HG03469 (cell line): ENCODE results near the gene PIMREG.
"Not testable (repeated sequence)": the region's sequence is repeated elsewhere in the genome, so short reads cannot be mapped to it uniquely, and the experiment has no call there.

Experiments used
- ATAC-seq: cut with Tn5 transposase; IDR thresholded peaks from one replicate; pipeline ENCODE4 v1.9.1; 2021; ENCODE audit warnings: mild to moderate bottlenecking, moderate library complexity, moderate number of reproducible peaks; ENCODE audit not compliant: unreplicated experiment

Gene PIMREG

GRCh38 chr17:6476076-6476809, 32.0 kb downstream of the PIMREG start:
- ATAC-seq: no peak

GRCh38 chr17:6476810-6477179, 32.5 kb downstream of the PIMREG start:
- no peak for ATAC-seq

DNA sequence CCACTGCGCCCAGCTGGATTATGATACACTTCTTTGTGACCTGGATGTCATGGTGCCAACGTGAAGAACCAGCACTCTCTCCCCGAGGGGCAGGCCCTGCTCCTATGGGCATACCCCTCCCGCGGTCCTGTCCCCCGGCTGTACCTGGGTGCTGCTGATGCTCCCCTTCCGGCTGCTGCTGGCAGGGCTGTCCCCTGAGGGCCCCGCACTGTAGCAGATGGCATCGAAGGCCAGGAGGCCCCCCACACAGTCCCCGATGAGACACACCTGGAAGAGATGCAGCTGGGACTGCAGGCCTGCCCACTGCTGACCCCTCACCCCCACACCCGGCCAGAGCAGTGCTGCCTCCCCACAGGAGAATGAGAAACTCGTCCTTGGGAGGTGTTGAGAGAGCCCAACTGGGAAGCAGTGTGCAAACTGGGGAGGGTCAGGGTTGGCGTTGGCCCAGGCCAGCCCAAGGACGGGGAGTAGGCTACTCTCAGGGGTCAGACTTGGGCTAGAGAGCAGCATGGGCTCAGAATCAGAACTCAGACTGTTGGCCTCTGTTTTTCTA, 33.7 kb downstream of the PIMREG start:
- no peak for ATAC-seq

GRCh38 chr17:6478486-6478885, 34.2 kb downstream of the PIMREG start:
- ATAC-seq: no peak

GRCh38 chr17:6479622-6480302, 35.5 kb downstream of the PIMREG start:
- no peak for ATAC-seq

DNA sequence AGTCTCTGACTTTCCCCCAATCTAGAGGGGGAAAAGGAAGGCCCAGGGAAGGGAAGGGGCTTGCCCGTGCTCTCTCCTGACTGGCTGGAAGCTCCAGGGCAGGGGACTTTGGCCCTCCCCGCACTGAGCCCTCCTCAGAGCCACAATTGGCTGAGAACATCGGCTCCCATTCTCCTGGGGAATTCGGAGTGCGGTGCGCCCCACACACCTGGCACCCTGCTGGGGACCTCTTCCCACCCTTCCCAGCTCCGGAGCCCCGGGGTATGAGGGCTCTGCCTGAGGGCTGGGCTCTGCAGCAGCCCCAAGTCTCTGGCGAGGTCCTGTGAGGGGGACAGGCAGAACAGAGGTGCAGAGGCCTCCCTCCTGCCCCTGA, 36.0 kb downstream of the PIMREG start:
- no peak for ATAC-seq

DNA sequence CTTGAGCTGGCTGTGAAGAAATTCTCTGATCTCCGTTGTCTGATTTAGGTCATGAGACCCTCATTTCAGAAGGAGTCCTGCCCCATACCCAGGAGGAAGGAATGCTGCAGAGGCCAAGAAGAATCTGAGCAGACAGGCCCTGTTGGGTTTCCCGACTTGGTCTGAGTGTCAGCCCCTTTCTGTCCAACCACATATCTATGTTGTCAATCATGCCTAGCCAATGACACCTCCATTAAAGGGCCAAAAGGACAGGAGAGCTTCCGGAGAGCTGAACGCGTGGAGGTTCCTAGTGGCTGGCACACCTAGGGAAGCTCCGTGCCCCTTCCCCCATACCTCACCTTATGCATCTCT, 37.8 kb downstream of the PIMREG start:
- ATAC-seq: no peak

GRCh38 chr17:6482796-6483195, 38.5 kb downstream of the PIMREG start:
- not testable (repeated sequence) for ATAC-seq

DNA sequence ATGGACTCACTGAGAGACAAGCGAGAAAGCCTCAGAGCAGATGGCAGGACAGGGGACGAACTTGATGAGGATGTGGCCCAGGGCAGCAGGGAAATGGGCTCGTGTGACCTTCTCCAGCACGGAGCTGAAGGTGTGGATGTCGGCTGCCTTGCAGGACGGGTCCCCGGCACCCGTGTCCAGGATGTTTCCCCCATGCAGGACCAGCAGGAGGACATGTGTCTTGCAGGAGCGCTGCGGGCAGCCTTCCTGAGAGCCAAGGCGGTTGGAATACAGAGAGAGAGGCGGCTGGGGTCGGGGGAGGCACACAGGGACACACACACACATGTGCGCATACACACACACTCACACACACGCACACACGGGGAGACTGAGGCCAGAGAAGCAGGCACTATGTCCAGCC, 39.3 kb downstream of the PIMREG start:
- ATAC-seq: no peak

DNA sequence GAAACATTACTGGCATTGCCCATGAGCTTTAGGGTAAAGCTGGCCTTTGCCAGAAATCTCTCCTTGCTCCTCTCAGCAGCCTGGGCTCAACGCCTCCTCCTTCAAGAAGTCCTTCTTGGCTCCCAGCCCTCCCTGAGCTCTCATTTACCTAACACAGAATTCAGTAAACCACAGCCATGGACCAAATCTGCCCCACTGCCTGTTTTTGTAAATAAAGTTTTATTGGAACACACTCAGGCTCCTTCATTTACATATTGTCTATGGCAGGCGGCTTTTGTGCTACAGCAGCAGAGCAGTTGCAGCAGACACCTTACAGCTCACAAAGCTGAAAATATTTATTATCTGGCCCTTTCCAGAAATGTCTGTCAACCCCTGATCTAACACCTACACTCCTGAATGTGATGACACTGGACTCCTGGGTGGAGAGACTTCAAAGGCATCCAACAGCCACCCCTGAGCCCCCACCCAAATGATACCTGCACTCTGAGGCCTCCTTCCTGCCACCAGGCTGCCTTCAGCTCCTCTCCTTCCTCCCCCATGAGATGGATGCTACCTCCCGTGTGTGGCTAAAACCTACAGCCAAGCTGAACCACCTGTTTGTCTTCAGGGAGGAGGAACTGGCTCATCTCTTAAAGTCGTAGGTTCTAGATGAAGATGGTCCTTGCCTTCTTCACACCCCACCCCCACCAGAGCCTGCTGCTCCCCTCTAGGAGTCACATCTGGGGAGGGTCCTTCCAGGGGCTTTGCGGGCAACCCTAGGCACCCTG, 41.6 kb downstream of the PIMREG start:
- ATAC-seq: no peak

DNA sequence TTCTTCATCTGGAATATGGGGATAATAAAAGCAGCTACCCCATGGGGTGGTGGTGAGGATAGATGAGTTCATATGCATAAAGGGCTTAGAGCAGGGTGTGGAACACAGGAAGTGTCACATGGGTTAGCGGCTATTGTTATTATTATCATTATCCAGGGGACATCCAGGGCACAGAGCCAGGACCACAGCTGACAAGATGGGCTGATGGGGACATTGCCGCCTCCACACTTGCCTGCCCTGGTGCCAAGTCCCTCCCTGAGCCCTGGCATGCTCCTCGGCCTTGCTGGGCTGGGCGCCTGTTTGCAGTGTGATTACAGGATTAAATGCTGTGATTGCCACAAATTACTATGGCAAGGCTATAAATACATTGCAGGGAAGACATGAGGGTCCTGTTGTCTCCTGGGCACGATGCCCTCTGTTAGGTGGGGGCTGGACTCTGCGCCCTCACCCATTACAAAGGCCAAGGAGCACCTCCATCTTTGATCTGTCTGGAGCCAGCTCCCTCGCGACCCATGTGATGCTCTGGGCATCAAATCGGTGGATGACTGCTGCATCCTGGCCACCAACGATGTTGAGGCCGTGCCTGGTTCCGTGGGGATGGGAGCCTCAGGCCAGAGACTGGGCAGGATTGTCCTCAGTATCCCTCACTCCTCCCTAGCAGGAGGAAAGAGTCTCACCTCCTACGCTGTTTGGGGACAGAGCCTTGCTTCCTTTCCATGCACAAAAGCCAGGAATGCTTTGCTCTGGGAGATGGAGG, 43.2 kb downstream of the PIMREG start:
- no peak for ATAC-seq

DNA sequence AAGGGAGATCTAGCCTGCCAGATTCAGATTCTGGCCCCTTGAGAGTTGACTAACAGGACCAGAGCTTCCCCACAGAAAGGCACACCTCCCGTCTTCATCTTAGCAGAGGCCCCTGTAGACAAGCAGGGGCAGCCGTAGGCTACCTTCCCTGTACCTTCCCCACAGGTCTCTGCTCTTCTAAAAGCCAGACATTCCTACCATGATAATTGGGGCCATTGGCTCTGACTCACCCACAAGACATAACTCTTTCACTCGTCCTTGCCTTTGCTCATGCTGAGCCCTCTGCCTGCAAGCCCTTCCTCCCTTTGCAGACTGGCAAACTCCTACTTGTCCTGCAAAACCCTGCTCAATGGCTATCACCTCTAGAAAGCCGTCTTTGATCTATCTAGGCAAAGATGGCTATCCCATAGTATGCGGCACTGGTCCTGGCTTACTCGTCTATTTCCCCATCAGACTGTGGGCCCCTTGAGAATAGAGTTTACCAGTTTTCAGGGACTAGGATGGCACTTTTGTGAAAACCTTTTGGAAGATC, 43.8 kb downstream of the PIMREG start:
- no peak for ATAC-seq

DNA sequence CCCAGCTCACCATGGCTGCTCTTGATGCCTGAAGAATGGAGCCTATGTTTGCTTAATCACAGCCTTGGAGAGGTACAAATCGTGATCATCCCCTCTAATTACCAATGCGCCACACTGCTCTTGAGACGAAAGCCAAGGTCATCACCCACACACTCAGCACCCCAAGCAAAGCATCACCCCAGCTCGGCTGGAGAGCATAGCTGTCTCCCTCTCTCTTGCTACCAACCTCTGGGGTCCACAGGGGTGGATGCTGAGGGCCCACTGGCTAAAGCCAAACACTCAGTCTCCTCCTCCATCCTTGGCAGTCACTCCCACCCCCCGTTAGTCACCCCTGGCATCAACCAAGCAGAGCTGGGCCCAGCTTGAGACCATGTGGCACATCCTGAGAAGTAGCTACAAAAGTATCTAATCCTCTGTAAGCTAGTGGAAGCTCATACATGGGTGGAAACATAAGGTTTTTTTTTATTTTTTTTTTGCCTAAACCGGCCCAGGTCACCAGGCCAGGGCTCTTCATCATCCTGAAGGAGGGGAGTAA, 44.8 kb downstream of the PIMREG start:
- no peak for ATAC-seq

- no peak for ATAC-seq
Observed at GRCh38 chr17:6491071-6491700, 46.9 kb downstream of the PIMREG start.

- no peak for ATAC-seq
Observed at GRCh38 chr17:6492892-6493674, 48.8 kb downstream of the PIMREG start.

- no peak for ATAC-seq
Observed at GRCh38 chr17:6494239-6494941, 50.1 kb downstream of the PIMREG start.

DNA sequence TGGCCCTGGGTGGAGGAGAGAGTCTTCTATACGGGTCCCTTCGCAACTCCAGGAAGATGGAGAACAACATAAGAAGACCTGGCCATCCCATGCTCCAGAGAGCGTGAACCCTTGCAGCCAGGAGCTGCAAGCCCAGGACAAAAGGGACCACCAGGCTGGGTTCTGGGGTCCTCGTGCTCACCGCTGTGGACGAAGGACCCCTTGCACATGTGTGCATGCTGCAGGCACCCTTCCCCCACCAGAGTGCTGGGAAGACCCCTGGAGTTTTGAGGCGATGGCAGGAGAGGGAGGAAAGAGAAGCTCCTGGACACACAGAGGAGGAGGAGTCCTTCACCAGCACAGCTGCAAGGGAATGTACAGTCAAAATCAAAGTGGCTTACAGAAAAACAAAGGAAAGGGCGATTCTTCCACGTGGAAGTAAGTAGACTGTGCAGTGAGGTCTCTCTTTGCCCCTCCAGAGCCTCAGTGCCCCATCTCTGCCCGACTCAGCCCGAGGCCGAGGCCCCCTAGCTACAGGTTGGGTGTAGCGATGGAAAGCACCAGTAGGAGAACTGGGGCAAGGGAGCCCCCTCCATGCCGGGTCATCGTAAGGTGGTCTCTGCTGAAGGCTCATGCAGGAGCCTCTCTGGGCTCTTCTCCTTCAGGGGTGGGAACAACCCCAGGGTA, 51.3 kb downstream of the PIMREG start:
- ATAC-seq: no peak

DNA sequence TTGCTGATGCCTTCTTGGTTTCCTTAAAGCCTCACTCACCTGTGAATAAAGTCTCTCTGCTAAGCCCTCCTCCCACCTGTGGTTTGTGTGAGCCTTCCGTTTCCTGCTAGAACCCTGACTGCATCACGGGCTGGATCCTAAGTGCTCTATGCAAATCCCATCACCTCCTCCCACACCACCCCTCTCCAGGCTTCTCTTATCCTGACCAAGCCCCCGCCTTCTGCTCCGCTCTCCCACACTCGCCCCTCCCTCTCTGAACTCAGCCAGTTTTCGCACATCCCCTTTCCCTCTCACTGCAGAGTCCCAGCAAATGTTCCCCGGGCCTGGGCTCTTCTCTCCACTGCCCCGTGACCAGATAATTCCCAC, 51.8 kb downstream of the PIMREG start:
- ATAC-seq: no peak
